Tibial artery (tissue), 4 donors: ENCODE measurements around the gene SLC25A13.

ENCODE experiments used
- DNase-seq, 2 donors: peaks; one replicate each; pipeline ENCODE4 v3.0.0-alpha.2; 2019
- H3K27ac ChIP-seq, 2 donors: fragments of 200-600 bp; sonication (generic) in 1 of 2; 1 replicate in 1 of 2; 2 replicates in 1 of 2; pipeline ENCODE4 v1.5.1; 2018 to 2019; ENCODE audit warnings: mild to moderate bottlenecking in 1 of 2
- H3K27me3 ChIP-seq, 2 donors: fragments of 200-600 bp; sonication (generic) in 1 of 2; one replicate each; pipeline versions ENCODE4 v1.5.1 to v1.6.0; 2016 to 2019
- H3K36me3 ChIP-seq, 3 donors: fragments of 200-600 bp; sonication (generic) in 2 of 3; one replicate each; pipeline ENCODE4 v1.5.1; 2016 to 2019; ENCODE audit warnings: mild to moderate bottlenecking in 2 of 3
- H3K4me1 ChIP-seq, 4 donors: fragments of 200-600 bp; sonication (generic) in 2 of 4; 1 replicate in 3 of 4; 2 replicates in 1 of 4; pipeline ENCODE4 v1.5.1; 2016 to 2019
- H3K4me3 ChIP-seq, 2 donors: fragments of 200-600 bp; sonication (generic) in 1 of 2; 1 replicate in 1 of 2; 2 replicates in 1 of 2; pipeline ENCODE4 v1.5.1; 2018 to 2019; ENCODE audit warnings: mild to moderate bottlenecking in 2 of 2
- H3K9me3 ChIP-seq, 3 donors: fragments of 200-600 bp; sonication (generic) in 1 of 3; one replicate each; pipeline ENCODE4 v1.5.1; 2016 to 2019
- CTCF ChIP-seq, 2 experiments: fragments of 200-600 bp in 1 of 2; fragments of 450-650 bp in 1 of 2; IDR thresholded peaks; one replicate each; pipeline ENCODE4 v1.5.1; 2017 to 2019; ENCODE audit warnings: antibody characterized with exemption in 2 of 2, mild to moderate bottlenecking in 1 of 2, moderate library complexity in 1 of 2
- intact Hi-C: fragments of 100-400 bp; cut with DNase I; formaldehyde crosslinking; loops from one replicate; pipeline ENCODE4 v1.15.0; 2023; ENCODE audit warnings: low total_unique reads

The SLC25A13 gene

GRCh38 chr7:96204601-96205000 lies 117.3 kb downstream of the SLC25A13 start:
- Histone ChIP-seq H3K9me3 (no peaks in the 10 kb centered on the region), H3K36me3 (no peaks in the 10 kb centered on the region), H3K4me1 (peaks cover 0 to 3% (median 0%) of the 10 kb centered on the region in 4 donors), H3K27me3 (no peaks in the 10 kb centered on the region), H3K27ac (no peak overlapping the region), H3K4me3 (no peak overlapping the region)
- DNase-seq = no peak
- intact Hi-C loops = no loop called here
- no peak for TF ChIP-seq CTCF (IDR thresholded peaks at IDR 0.05)

GRCh38 chr7:96203786-96204185 lies 118.1 kb downstream of the SLC25A13 start:
- Histone ChIP-seq H3K27ac (no peak overlapping the region), H3K4me1 (peaks cover 0 to 11% (median 0%) of the 10 kb centered on the region in 4 donors), H3K4me3 (no peak overlapping the region), H3K27me3 (no peaks in the 10 kb centered on the region), H3K9me3 (no peaks in the 10 kb centered on the region), H3K36me3 (no peaks in the 10 kb centered on the region)
- intact Hi-C loops = no loop called here
- DNase-seq = no peak
- TF ChIP-seq CTCF (IDR thresholded peaks at IDR 0.05) = no peak

GRCh38 chr7:96202102-96202501 lies 119.8 kb downstream of the SLC25A13 start:
- no peaks in the 10 kb centered on the region for H3K36me3 ChIP-seq
- H3K27me3 ChIP-seq = no peaks in the 10 kb centered on the region
- TF ChIP-seq CTCF (IDR thresholded peaks at IDR 0.05) = no peak
- intact Hi-C loops = no loop called here
- no peaks in the 10 kb centered on the region for H3K9me3 ChIP-seq
- H3K4me3 ChIP-seq = no peak overlapping the region
- H3K4me1 ChIP-seq = peaks cover 0 to 11% (median 0%) of the 10 kb centered on the region in 4 donors
- no peak for DNase-seq
- no peak overlapping the region for H3K27ac ChIP-seq

GRCh38 chr7:96200740-96201139 lies 121.2 kb downstream of the SLC25A13 start:
- Histone ChIP-seq H3K27ac (no peak overlapping the region), H3K27me3 (no peaks in the 10 kb centered on the region), H3K36me3 (no peaks in the 10 kb centered on the region), H3K4me1 (peaks cover 0 to 11% (median 0%) of the 10 kb centered on the region in 4 donors), H3K9me3 (no peaks in the 10 kb centered on the region), H3K4me3 (no peak overlapping the region)
- no peak for TF ChIP-seq CTCF (IDR thresholded peaks at IDR 0.05)
- DNase-seq = no peak
- intact Hi-C loops = no loop called here

- Histone ChIP-seq H3K4me3 (no peak overlapping the region), H3K27ac (no peak overlapping the region), H3K9me3 (no peaks in the 10 kb centered on the region), H3K27me3 (no peaks in the 10 kb centered on the region), H3K4me1 (peaks cover 0 to 11% (median 0%) of the 10 kb centered on the region in 4 donors), H3K36me3 (no peaks in the 10 kb centered on the region)
- intact Hi-C loops = no loop called here
- no peak for DNase-seq
- no peak for TF ChIP-seq CTCF (IDR thresholded peaks at IDR 0.05)
Measured at GRCh38 chr7:96199421-96199820, 122.5 kb downstream of the SLC25A13 start.

GRCh38 chr7:96198047-96198636 lies 123.8 kb downstream of the SLC25A13 start:
- Histone ChIP-seq H3K27ac (no peak overlapping the region), H3K36me3 (peaks cover 0 to 5% (median 0%) of the 10 kb centered on the region in 3 donors), H3K27me3 (no peaks in the 10 kb centered on the region), H3K4me3 (no peak overlapping the region), H3K9me3 (no peaks in the 10 kb centered on the region), H3K4me1 (peaks cover 0 to 11% (median 0%) of the 10 kb centered on the region in 4 donors)
- no peak for DNase-seq
- no peak for TF ChIP-seq CTCF (IDR thresholded peaks at IDR 0.05)
- intact Hi-C loops = no loop called here
